HG02623 (cell line): ENCODE data around the gene COX7C.
"Not testable (repeated sequence)": the region's sequence is repeated elsewhere in the genome, so short reads cannot be mapped to it uniquely, and the experiment has no call there.

Experiments
- ATAC-seq: cut with Tn5 transposase; IDR thresholded peaks from one replicate; pipeline ENCODE4 v1.9.1; 2021; ENCODE audit warnings: moderate library complexity; ENCODE audit not compliant: unreplicated experiment

COX7C gene

DNA sequence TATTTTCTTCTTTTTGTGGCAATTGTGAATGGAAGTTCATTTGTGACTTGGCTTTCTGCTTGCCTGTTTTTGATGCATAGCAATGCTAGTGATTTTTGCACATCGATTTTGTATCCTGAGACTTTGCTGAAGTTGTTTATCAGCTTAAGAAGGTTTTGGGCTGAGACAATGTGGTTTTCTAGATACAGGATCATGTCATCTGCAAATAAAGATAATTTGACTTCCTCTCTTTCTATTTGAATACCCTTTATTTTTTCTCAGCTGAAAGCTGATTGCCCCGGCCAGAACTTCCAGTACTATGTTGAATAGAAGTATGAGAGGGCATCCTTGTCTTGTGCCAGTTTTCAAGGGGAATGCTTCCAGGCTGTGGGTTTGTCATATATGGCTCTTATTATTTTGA, 43.0 kb downstream of the COX7C start:
- not testable (repeated sequence) for ATAC-seq

DNA sequence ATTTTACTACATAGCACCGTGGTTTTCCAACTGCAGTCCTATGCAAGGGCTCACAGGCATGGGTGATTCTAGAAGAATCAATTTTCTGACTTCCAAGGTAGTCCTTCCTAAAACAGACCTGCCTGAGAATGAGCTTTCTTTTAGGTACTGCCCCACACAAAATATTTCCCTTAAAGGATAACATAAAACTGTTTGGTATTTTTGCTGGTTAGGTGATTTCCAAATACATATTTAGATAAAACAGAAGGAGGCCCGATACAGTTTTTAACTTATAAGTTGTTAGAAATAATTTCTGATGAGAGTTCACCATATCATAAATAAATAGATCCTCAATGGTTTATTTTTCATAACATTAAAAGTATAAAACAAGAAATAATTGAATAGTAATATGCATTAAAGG, 46.4 kb downstream of the COX7C start:
- no peak for ATAC-seq

DNA sequence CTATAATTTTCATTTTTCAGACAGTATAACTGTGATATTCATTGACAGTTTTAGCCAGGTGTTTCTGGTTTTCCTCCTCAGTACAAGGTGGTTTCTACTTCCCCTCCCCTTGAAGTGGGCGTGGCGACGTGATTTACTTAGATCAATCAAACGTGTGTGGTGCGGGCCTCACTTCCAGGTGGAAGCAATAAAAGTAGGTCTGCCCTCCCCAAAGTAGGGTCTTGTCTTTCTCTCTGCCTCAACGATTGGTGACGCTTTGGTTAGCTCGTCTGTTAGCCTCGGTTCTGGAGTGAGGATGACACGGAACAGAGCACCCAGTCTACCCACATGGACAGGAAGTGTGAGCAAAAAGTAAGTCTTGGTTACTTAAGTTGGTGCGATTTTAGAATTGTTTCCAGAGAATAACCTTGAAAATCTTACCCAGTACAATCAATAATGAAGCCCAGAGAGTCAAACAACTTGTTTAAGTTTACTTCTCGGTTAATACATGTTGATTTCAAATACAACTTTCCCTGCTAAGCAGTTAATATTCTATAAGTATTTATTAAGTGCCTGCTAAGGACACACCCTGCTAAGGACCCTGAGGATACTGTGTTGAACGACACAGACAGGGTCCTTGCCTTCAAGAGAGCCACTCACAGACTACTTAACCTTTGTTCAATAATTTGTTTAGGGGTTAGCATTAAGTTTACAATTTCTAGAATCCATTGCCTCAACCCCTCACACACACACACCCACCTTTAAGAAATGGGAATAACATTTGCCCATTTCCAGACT, 48.4 kb downstream of the COX7C start:
- ATAC-seq, result no peak

DNA sequence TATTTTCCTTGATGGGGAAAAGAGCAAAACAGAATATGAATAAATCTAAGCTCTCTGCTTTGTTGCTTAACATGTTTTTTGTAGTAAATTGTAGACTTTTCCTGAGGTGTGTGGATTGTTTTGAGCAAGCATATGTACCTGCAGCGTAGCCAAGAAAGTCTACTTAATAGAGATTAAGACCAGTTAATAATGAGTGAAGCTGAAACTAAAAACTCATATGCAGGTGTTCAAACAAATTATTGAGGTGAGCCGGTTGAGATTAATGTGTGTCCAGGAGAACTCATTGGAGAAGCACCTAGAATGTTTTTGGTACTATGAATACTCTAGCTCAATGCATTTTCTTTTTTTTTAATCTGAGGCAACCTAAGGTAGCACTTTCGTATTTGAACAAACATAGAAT, 49.2 kb downstream of the COX7C start:
- no peak for ATAC-seq
